GM12878 (cell line): ENCODE results near the gene SH2B2. TPM values are rescaled to one million over a fixed set of nuclear protein-coding genes. Genes with fewer than 3 reads are reported as not detected.

ENCODE experiments used
- BACH1 ChIP-seq: fragments of 450-650 bp; IDR thresholded peaks from 2 replicates; pipeline ENCODE4 v1.6.1; 2017; ENCODE audit warnings: mild to moderate bottlenecking, borderline replicate concordance
- BHLHE40 ChIP-seq, 2 experiments: fragments of 450-650 bp in 1 of 2; IDR thresholded peaks; 2 replicates each; pipeline ENCODE4 v1.6.1; 2011 to 2017; ENCODE audit warnings: low read depth in 2 of 2, borderline replicate concordance in 1 of 2, improper control_type of control experiment in 1 of 2, low read length in 1 of 2, mild to moderate bottlenecking in 1 of 2
- CEBPB ChIP-seq, 2 experiments: fragments of 150-350 bp in 1 of 2; IDR thresholded peaks; 2 replicates each; pipeline ENCODE4 v1.6.1; 2012 to 2014; ENCODE audit warnings: low read depth in 2 of 2, low read length in 2 of 2, borderline replicate concordance in 1 of 2, inconsistent platforms in 1 of 2
- DPF2 ChIP-seq: fragments of 450-650 bp; IDR thresholded peaks from 2 replicates; pipeline ENCODE4 v1.6.1; 2017; ENCODE audit warnings: mild to moderate bottlenecking
- EGR1 ChIP-seq, 2 experiments: IDR thresholded peaks; 1 replicate in 1 of 2; 2 replicates in 1 of 2; pipeline ENCODE4 v1.6.1; 2011 to 2012; ENCODE audit warnings: low read depth in 2 of 2, low read length in 2 of 2, borderline replicate concordance in 1 of 2, mild to moderate bottlenecking in 1 of 2, moderate library complexity in 1 of 2
- GABPA ChIP-seq: IDR thresholded peaks from 2 replicates; pipeline ENCODE4 v1.6.1; 2014; ENCODE audit warnings: antibody characterized with exemption, low read depth, mild to moderate bottlenecking, inconsistent platforms
- GATAD2B ChIP-seq: fragments of 450-650 bp; conservative IDR thresholded peaks from 2 replicates; pipeline ENCODE4 v1.6.1; 2017; ENCODE audit warnings: low read depth, mild to moderate bottlenecking, moderate library complexity
- HDGF ChIP-seq: fragments of 450-650 bp; IDR thresholded peaks from 2 replicates; pipeline ENCODE4 v1.6.1; 2016; ENCODE audit warnings: antibody characterized with exemption
- IKZF2 ChIP-seq, 2 experiments: fragments of 450-650 bp; IDR thresholded peaks; 2 replicates each; pipeline ENCODE4 v1.6.1; 2017; ENCODE audit warnings: mild to moderate bottlenecking in 2 of 2, moderate library complexity in 2 of 2
- KDM1A ChIP-seq: fragments of 200-600 bp; sonication (generic); IDR thresholded peaks from 2 replicates; pipeline ENCODE4 v1.6.1; 2016; ENCODE audit warnings: borderline replicate concordance
- LARP7 ChIP-seq: fragments of 450-650 bp; IDR thresholded peaks from 2 replicates; pipeline ENCODE4 v1.6.1; 2017; ENCODE audit warnings: mild to moderate bottlenecking
- MXI1 ChIP-seq: fragments of 150-350 bp; IDR thresholded peaks from 2 replicates; pipeline ENCODE4 v1.6.1; 2011; ENCODE audit warnings: low read depth, mild to moderate bottlenecking, inconsistent platforms, low read length, improper control_type of control experiment
- NBN ChIP-seq: fragments of 450-650 bp; IDR thresholded peaks from 2 replicates; pipeline ENCODE4 v1.6.1; 2016
- NFXL1 ChIP-seq: fragments of 450-650 bp; IDR thresholded peaks from 2 replicates; pipeline ENCODE4 v1.6.1; 2017; ENCODE audit warnings: antibody characterized with exemption, mild to moderate bottlenecking, borderline replicate concordance
- NFYA ChIP-seq: IDR thresholded peaks from 2 replicates; pipeline ENCODE4 v1.6.1; 2011; ENCODE audit warnings: low read depth, mild to moderate bottlenecking, low read length, improper control_type of control experiment, borderline replicate concordance
- PAX5 ChIP-seq: IDR thresholded peaks from 2 replicates; pipeline ENCODE4 v1.6.1; 2011; ENCODE audit warnings: low read depth, low read length, borderline replicate concordance
- POLR2AphosphoS5 ChIP-seq: IDR thresholded peaks from 2 replicates; pipeline ENCODE4 v1.6.1; 2011; ENCODE audit warnings: mild to moderate bottlenecking, low read length, inconsistent platforms
- SMAD1 ChIP-seq: fragments of 450-650 bp; IDR thresholded peaks from 2 replicates; pipeline ENCODE4 v1.6.1; 2018; ENCODE audit warnings: mild to moderate bottlenecking, low read depth; ENCODE audit not compliant: partially characterized antibody
- SMAD5 ChIP-seq: IDR thresholded peaks from 2 replicates; pipeline ENCODE4 v1.6.1; 2016; ENCODE audit warnings: antibody characterized with exemption, low read depth
- SMARCA5 ChIP-seq: fragments of 450-650 bp; IDR thresholded peaks from 2 replicates; pipeline ENCODE4 v1.6.1; 2017; ENCODE audit warnings: mild to moderate bottlenecking
- SRF ChIP-seq, 2 experiments: IDR thresholded peaks; 2 replicates each; pipeline ENCODE4 v1.6.1; 2011; ENCODE audit warnings: low read depth in 2 of 2, low read length in 2 of 2, mild to moderate bottlenecking in 1 of 2, moderate library complexity in 1 of 2
- STAT1 ChIP-seq: fragments of 450-650 bp; conservative IDR thresholded peaks from 2 replicates; pipeline ENCODE4 v1.6.1; 2014; ENCODE audit warnings: antibody characterized with exemption, mild to moderate bottlenecking
- TARDBP ChIP-seq: IDR thresholded peaks from 2 replicates; pipeline ENCODE4 v1.6.1; 2016; ENCODE audit warnings: borderline replicate concordance
- TBL1XR1 ChIP-seq: IDR thresholded peaks from 2 replicates; pipeline ENCODE4 v1.6.1; 2012; ENCODE audit warnings: low read depth, low read length, improper control_type of control experiment
- ZNF217 ChIP-seq: fragments of 450-650 bp; IDR thresholded peaks from 2 replicates; pipeline ENCODE4 v1.6.1; 2017; ENCODE audit warnings: antibody characterized with exemption, mild to moderate bottlenecking
- ZSCAN29 ChIP-seq: fragments of 450-650 bp; IDR thresholded peaks from 2 replicates; pipeline ENCODE4 v1.6.1; 2017; ENCODE audit warnings: mild to moderate bottlenecking, moderate library complexity
- polyA plus RNA-seq, 11 experiments: library from polyadenylated mRNA; depleted of rRNA in 4 of 11; unstranded in 6 of 11; stranded (reverse) in 5 of 11; fragments of >200 nt; fragmentation: Nextera tagmentation in 4 of 11; fragmentation: Illumina TruSeq in 1 of 11; extraction: Ambion mirVana in 4 of 11; extraction: Trizol in 1 of 11; gene quantifications; 1 replicate in 1 of 11; 2 replicates in 10 of 11; pipeline versions ENCODE4 v1.2.1 to v1.2.3, GENCODE V29; 2011 to 2016; ENCODE audit warnings: inconsistent platforms in 2 of 11, missing spikeins in 2 of 11, low read depth in 1 of 11
- total RNA-seq, 4 experiments: library from RNA; depleted of rRNA in 3 of 4; stranded (reverse); fragments of >200 nt in 3 of 4; fragmentation: Illumina TruSeq in 1 of 4; extraction: Trizol in 1 of 4; gene quantifications; 2 replicates each; pipeline versions ENCODE4 v1.2.1 to v1.2.3, GENCODE V29; 2013 to 2021
- TF ChIP-seq, protein P1 (sequence below): fragments of 450-650 bp; IDR thresholded peaks from 2 replicates; pipeline ENCODE4 v1.6.1; 2017; ENCODE audit warnings: antibody characterized with exemption, mild to moderate bottlenecking, moderate library complexity

The SH2B2 gene
- total and polyA plus RNA-seq, 10 of the 15 experiments (the other 5 are each of a cell fraction or from before 2014, with no cell fraction given): 0.13 to 55.1 (median 7.4) TPM; not detected in 1

DNA sequence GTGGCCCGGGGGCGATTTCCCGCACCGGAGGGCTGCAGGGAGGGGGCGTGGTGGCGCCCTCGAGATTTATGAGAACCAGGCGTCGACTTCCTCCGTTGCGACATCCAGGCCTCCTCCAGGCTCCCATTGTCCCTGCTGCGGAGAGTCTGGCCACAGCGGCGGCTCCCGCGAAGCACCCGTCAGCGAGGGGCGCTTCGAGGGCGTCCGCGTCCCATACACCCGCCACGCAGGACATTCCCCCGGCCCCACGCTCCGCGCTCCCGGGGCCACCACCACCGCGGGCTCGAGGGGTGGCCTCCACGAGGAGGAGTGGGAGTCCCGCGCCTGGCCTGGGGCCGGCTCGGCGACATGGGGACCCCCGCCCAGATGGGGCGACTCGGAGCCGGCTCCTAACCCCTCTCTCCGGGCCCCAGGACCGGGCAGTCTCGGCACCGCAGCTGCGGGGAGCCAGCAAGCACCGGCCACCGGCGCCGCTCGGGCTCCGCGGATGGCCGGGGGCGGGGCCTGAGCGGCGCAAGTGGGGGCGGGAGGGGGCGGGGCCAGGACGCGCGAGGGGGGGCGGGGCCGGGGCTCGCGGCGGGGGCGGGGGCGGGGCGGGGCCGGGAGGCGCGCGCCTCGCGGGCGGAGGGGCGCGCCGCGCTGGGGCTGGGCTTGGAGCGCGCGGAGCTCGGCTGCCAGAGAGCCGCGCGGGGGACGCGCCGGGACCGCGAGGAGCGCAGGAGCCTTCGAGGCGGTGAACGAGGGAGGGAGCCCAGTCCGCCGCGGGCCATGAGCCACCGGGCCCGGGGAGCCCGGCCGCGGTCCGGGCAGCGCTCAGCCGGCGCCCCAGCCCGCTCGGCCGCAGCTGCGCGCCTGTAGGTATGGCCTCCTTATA, at the start of gene SH2B2 (continued):
- no peak for TF ChIP-seq SRF (IDR thresholded peaks at IDR 0.05; ENCODE audit: low read depth in 2 of 2, low read length in 2 of 2)
- TF ChIP-seq CEBPB (IDR thresholded peaks at IDR 0.05; ENCODE audit: borderline replicate concordance in 1 of 2, low read depth in 2 of 2, low read length in 2 of 2): 0 out of 4 replicates have a peak, but pooled peaks of 1 of the 2 experiments have one; percentile 39
- no peak for TF ChIP-seq KDM1A
- TF ChIP-seq ZNF217: no peak
- no peak for TF ChIP-seq PAX5
- no peak for TF ChIP-seq IKZF2 (IDR thresholded peaks at IDR 0.05)
- TF ChIP-seq GABPA: no peak
- 0 out of 2 replicates have a peak, but pooled peaks have one; percentile 51 for TF ChIP-seq POLR2AphosphoS5
- TF ChIP-seq SMAD1: no peak
- TF ChIP-seq DPF2: peak; percentile 30; the same call in 1 of the 2 replicates
- no peak for TF ChIP-seq STAT1
- no peak for TF ChIP-seq NFYA
- no peak for TF ChIP-seq NFXL1
- TF ChIP-seq, protein P1, sequence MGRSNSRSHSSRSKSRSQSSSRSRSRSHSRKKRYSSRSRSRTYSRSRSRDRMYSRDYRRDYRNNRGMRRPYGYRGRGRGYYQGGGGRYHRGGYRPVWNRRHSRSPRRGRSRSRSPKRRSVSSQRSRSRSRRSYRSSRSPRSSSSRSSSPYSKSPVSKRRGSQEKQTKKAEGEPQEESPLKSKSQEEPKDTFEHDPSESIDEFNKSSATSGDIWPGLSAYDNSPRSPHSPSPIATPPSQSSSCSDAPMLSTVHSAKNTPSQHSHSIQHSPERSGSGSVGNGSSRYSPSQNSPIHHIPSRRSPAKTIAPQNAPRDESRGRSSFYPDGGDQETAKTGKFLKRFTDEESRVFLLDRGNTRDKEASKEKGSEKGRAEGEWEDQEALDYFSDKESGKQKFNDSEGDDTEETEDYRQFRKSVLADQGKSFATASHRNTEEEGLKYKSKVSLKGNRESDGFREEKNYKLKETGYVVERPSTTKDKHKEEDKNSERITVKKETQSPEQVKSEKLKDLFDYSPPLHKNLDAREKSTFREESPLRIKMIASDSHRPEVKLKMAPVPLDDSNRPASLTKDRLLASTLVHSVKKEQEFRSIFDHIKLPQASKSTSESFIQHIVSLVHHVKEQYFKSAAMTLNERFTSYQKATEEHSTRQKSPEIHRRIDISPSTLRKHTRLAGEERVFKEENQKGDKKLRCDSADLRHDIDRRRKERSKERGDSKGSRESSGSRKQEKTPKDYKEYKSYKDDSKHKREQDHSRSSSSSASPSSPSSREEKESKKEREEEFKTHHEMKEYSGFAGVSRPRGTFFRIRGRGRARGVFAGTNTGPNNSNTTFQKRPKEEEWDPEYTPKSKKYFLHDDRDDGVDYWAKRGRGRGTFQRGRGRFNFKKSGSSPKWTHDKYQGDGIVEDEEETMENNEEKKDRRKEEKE: no peak
- TF ChIP-seq BHLHE40 (IDR thresholded peaks at IDR 0.05; ENCODE audit: borderline replicate concordance in 1 of 2, low read depth in 2 of 2, low read length in 1 of 2): peak in 1 of 2 experiments; percentile 63; a peak in 2 of 4 replicates
- TF ChIP-seq EGR1 (IDR thresholded peaks at IDR 0.05; ENCODE audit: borderline replicate concordance in 1 of 2, low read depth in 2 of 2, low read length in 2 of 2): peak in 1 of 2 experiments; percentile 75; a peak in 2 of 3 replicates
- TF ChIP-seq HDGF: no peak
- TF ChIP-seq TBL1XR1: no peak
- TF ChIP-seq LARP7: peak; percentile 86
- no peak for TF ChIP-seq MXI1
- TF ChIP-seq ZSCAN29: no peak
- TF ChIP-seq GATAD2B: peak; percentile 76
- TF ChIP-seq SMAD5: no peak
- TF ChIP-seq NBN: no peak
- peak; percentile 66 for TF ChIP-seq BACH1
- no peak for TF ChIP-seq TARDBP
- TF ChIP-seq SMARCA5: peak; percentile 74
